ENCODE data around the gene TPD52L1.
"Not testable (repeated sequence)": the region's sequence is repeated elsewhere in the genome, so short reads cannot be mapped to it uniquely, and the experiment has no call there.

TPD52L1 gene

GRCh38 chr6:125271486-125272159, 118.0 kb downstream of the TPD52L1 start:
- Mint-ChIP-seq H3K4me1 (peaks cover 8% of the 10 kb centered on the region), H3K36me3 (peaks cover 26% of the 10 kb centered on the region), H3K9me3 (no peaks in the 10 kb centered on the region), H3K4me3 (no peak overlapping the region), H3K27ac (no peak overlapping the region)
- no peak for ATAC-seq
- DNase-seq (ENCODE audit: low spot score in 2 of 2) = no peak

- H3K4me1 Mint-ChIP-seq = peaks cover 12% of the 10 kb centered on the region
- H3K9me3 Mint-ChIP-seq = no peaks in the 10 kb centered on the region
- H3K27ac Mint-ChIP-seq = no peak overlapping the region
- ATAC-seq (no peak), DNase-seq (ENCODE audit: low spot score in 2 of 2) (no peak)
- H3K36me3 Mint-ChIP-seq = peaks cover 40% of the 10 kb centered on the region
- no peak overlapping the region for H3K4me3 Mint-ChIP-seq
These were observed 119.7 kb downstream of the TPD52L1 start for GRCh38 chr6:125273251-125273650.

- Mint-ChIP-seq H3K36me3 (peaks cover 42% of the 10 kb centered on the region), H3K9me3 (no peaks in the 10 kb centered on the region), H3K27ac (no peak overlapping the region), H3K4me3 (no peak overlapping the region), H3K4me1 (peaks cover 19% of the 10 kb centered on the region)
- DNase-seq (ENCODE audit: low spot score in 2 of 2) = no peak
- ATAC-seq = no peak
These were observed 120.4 kb downstream of the TPD52L1 start for GRCh38 chr6:125273965-125274364.

- DNase-seq (ENCODE audit: low spot score in 2 of 2) (no peak), ATAC-seq (no peak)
- Mint-ChIP-seq H3K4me3 (no peak overlapping the region), H3K36me3 (peaks cover 52% of the 10 kb centered on the region), H3K9me3 (no peaks in the 10 kb centered on the region), H3K27ac (peak overlapping the region; percentile 84), H3K4me1 (peaks cover 26% of the 10 kb centered on the region)
These were observed 121.4 kb downstream of the TPD52L1 start for GRCh38 chr6:125274935-125275334.

- peaks cover 57% of the 10 kb centered on the region for H3K36me3 Mint-ChIP-seq
- peaks cover 30% of the 10 kb centered on the region for H3K4me1 Mint-ChIP-seq
- no peaks in the 10 kb centered on the region for H3K9me3 Mint-ChIP-seq
These were observed 122.2 kb downstream of the TPD52L1 start for GRCh38 chr6:125275779-125276178.

GRCh38 chr6:125277838-125278237, 124.3 kb downstream of the TPD52L1 start:
- peaks cover 47% of the 10 kb centered on the region for H3K4me1 Mint-ChIP-seq
- ATAC-seq = no peak

More at GRCh38 chr6:125275779-125276178, 122.2 kb downstream of the TPD52L1 start:
- no peak for ATAC-seq
- DNase-seq (ENCODE audit: low spot score in 2 of 2) = no peak
- no peak overlapping the region for H3K4me3 Mint-ChIP-seq
- peak overlapping the region; percentile 84 for H3K27ac Mint-ChIP-seq

GRCh38 chr6:125279961-125280360, 126.4 kb downstream of the TPD52L1 start:
- ATAC-seq (no peak), DNase-seq (ENCODE audit: low spot score in 2 of 2) (no peak)
- H3K4me1 Mint-ChIP-seq = peaks cover 65% of the 10 kb centered on the region
- peaks cover 75% of the 10 kb centered on the region for H3K36me3 Mint-ChIP-seq
- no peak overlapping the region for H3K4me3 Mint-ChIP-seq
- peak overlapping the region; percentile 15 for H3K27ac Mint-ChIP-seq
- H3K9me3 Mint-ChIP-seq = peaks cover 3% of the 10 kb centered on the region

More at GRCh38 chr6:125277838-125278237, 124.3 kb downstream of the TPD52L1 start:
- Mint-ChIP-seq H3K36me3 (peaks cover 74% of the 10 kb centered on the region), H3K27ac (no peak overlapping the region), H3K4me3 (no peak overlapping the region), H3K9me3 (peaks cover 3% of the 10 kb centered on the region)
- no peak for DNase-seq (ENCODE audit: low spot score in 2 of 2)

- Mint-ChIP-seq H3K4me1 (peaks cover 65% of the 10 kb centered on the region), H3K27ac (peak overlapping the region; percentile 76), H3K36me3 (peaks cover 75% of the 10 kb centered on the region)
- not testable (repeated sequence) for ATAC-seq; H3K4me3 Mint-ChIP-seq; DNase-seq (ENCODE audit: low spot score in 2 of 2); H3K9me3 Mint-ChIP-seq
These were observed 126.9 kb downstream of the TPD52L1 start for GRCh38 chr6:125280370-125281035.

GRCh38 chr6:125282470-125282869, 128.9 kb downstream of the TPD52L1 start:
- Mint-ChIP-seq H3K9me3 (peaks cover 13% of the 10 kb centered on the region), H3K4me1 (peaks cover 61% of the 10 kb centered on the region), H3K36me3 (peaks cover 76% of the 10 kb centered on the region)
- not testable (repeated sequence) for H3K27ac Mint-ChIP-seq; DNase-seq (ENCODE audit: low spot score in 2 of 2); ATAC-seq; H3K4me3 Mint-ChIP-seq

- Mint-ChIP-seq H3K36me3 (peaks cover 75% of the 10 kb centered on the region), H3K4me1 (peaks cover 54% of the 10 kb centered on the region), H3K27ac (no peak overlapping the region), H3K4me3 (no peak overlapping the region), H3K9me3 (peaks cover 13% of the 10 kb centered on the region)
- ATAC-seq (no peak), DNase-seq (ENCODE audit: low spot score in 2 of 2) (no peak)
These were observed 131.8 kb downstream of the TPD52L1 start for GRCh38 chr6:125285353-125285752.

- Mint-ChIP-seq H3K4me1 (peaks cover 51% of the 10 kb centered on the region), H3K4me3 (no peak overlapping the region), H3K36me3 (peaks cover 74% of the 10 kb centered on the region), H3K9me3 (peaks cover 13% of the 10 kb centered on the region), H3K27ac (no peak overlapping the region)
- DNase-seq (ENCODE audit: low spot score in 2 of 2) (no peak), ATAC-seq (no peak)
These were observed 132.4 kb downstream of the TPD52L1 start for GRCh38 chr6:125285936-125286335.

GRCh38 chr6:125287718-125288117, 134.1 kb downstream of the TPD52L1 start:
- Mint-ChIP-seq H3K9me3 (peaks cover 10% of the 10 kb centered on the region), H3K4me3 (no peak overlapping the region), H3K27ac (no peak overlapping the region), H3K36me3 (peaks cover 74% of the 10 kb centered on the region), H3K4me1 (peaks cover 37% of the 10 kb centered on the region)
- ATAC-seq (no peak), DNase-seq (ENCODE audit: low spot score in 2 of 2) (no peak)

GRCh38 chr6:125293587-125293986, 140.0 kb downstream of the TPD52L1 start:
- DNase-seq (ENCODE audit: low spot score in 2 of 2) = no peak
- Mint-ChIP-seq H3K4me3 (no peak overlapping the region), H3K27ac (peak overlapping the region; percentile 12), H3K4me1 (peaks cover 26% of the 10 kb centered on the region), H3K36me3 (peaks cover 81% of the 10 kb centered on the region), H3K9me3 (no peaks in the 10 kb centered on the region)
- no peak for ATAC-seq

GRCh38 chr6:125294036-125294435, 140.5 kb downstream of the TPD52L1 start:
- DNase-seq (ENCODE audit: low spot score in 2 of 2) (no peak), ATAC-seq (no peak)
- no peaks in the 10 kb centered on the region for H3K9me3 Mint-ChIP-seq
- peaks cover 30% of the 10 kb centered on the region for H3K4me1 Mint-ChIP-seq
- peaks cover 85% of the 10 kb centered on the region for H3K36me3 Mint-ChIP-seq
- H3K27ac Mint-ChIP-seq = peak overlapping the region; percentile 12
- H3K4me3 Mint-ChIP-seq = no peak overlapping the region

- Mint-ChIP-seq H3K4me3 (no peak overlapping the region), H3K9me3 (no peaks in the 10 kb centered on the region), H3K36me3 (peaks cover 88% of the 10 kb centered on the region), H3K27ac (no peak overlapping the region), H3K4me1 (peaks cover 39% of the 10 kb centered on the region)
- no peak for ATAC-seq
- no peak for DNase-seq (ENCODE audit: low spot score in 2 of 2)
These were observed 141.4 kb downstream of the TPD52L1 start for GRCh38 chr6:125294925-125295324.

- no peak overlapping the region for H3K27ac Mint-ChIP-seq
- H3K4me3 Mint-ChIP-seq = no peak overlapping the region
- H3K4me1 Mint-ChIP-seq = peaks cover 52% of the 10 kb centered on the region
- DNase-seq (ENCODE audit: low spot score in 2 of 2) (no peak), ATAC-seq (no peak)
- H3K36me3 Mint-ChIP-seq = peaks cover 84% of the 10 kb centered on the region
- no peaks in the 10 kb centered on the region for H3K9me3 Mint-ChIP-seq
These were observed 142.9 kb downstream of the TPD52L1 start for GRCh38 chr6:125296471-125296870.

Data from stimulated activated effector memory CD8-positive, alpha-beta T cell treated with anti-CD3 and anti-CD28 coated beads, Interleukin-12 subunit alpha, Interleukin-12 subunit beta, amount 100 ng/mL, for 72 hours (primary cell).